Activated CD4-positive, alpha-beta T cell treated with anti-CD3 and anti-CD28 coated beads for 36 hours (primary cell): Measurements from ENCODE around the gene RNU1-4. TPM values are rescaled to one million over a fixed set of nuclear protein-coding genes. Genes with fewer than 3 reads are reported as not detected.
"Not testable (repeated sequence)": the region's sequence is repeated elsewhere in the genome, so short reads cannot be mapped to it uniquely, and the experiment has no call there.

Source experiments
- ATAC-seq: fragments of 200-7000 bp; cut with Tn5 transposase; one replicate; pipeline ENCODE4 v1.10.0; 2021; ENCODE audit warnings: mild to moderate bottlenecking, moderate library complexity
- CTCF ChIA-PET: fragments of 350-600 bp; sonication (Branson Sonifier 250); formaldehyde crosslinking; loops from one replicate; lab custom pipeline; 2021; ENCODE audit warnings: antibody characterized with exemption; lab: Charles Lee
- POLR2A ChIA-PET: fragments of 350-600 bp; sonication (Branson Sonifier 250); formaldehyde crosslinking; loops from one replicate; lab custom pipeline; 2021; ENCODE audit warnings: antibody characterized with exemption, inconsistent platforms; lab: Charles Lee
- DNase-seq: peaks from one replicate; pipeline ENCODE4 v3.0.0-alpha.2; 2020
- H3K27ac Mint-ChIP-seq: one replicate; pipeline ENCODE4 v1.8.0; 2021; ENCODE audit warnings: mixed read lengths
- H3K27me3 Mint-ChIP-seq: one replicate; pipeline ENCODE4 v1.8.0; 2021; ENCODE audit warnings: mixed read lengths
- H3K36me3 Mint-ChIP-seq: one replicate; pipeline ENCODE4 v1.8.0; 2021; ENCODE audit warnings: low read depth, mixed read lengths
- H3K4me1 Mint-ChIP-seq: one replicate; pipeline ENCODE4 v1.8.0; 2021; ENCODE audit warnings: mixed read lengths
- H3K4me3 Mint-ChIP-seq: one replicate; pipeline ENCODE4 v1.8.0; 2021; ENCODE audit warnings: mild to moderate bottlenecking, moderate library complexity, mixed read lengths
- H3K9me3 Mint-ChIP-seq: one replicate; pipeline ENCODE4 v1.8.0; 2021; ENCODE audit warnings: low read depth, mixed read lengths
- intact Hi-C, 2 experiments: fragments of 100-400 bp; cut with DNase I in 1 of 2; cut with micrococcal nuclease in 1 of 2; formaldehyde crosslinking; loops; one replicate each; pipeline versions ENCODE4 v1.14.2 to v1.15.1; 2022 to 2024; cut with DNase I, micrococcal nuclease
- total RNA-seq, 2 experiments: library from RNA; stranded (reverse); gene quantifications; one replicate each; pipeline ENCODE4 v1.2.3, GENCODE V29; 2021

The RNU1-4 gene
- 1,000 to 10,000 TPM; 1,573 to 2,291 TPM for total RNA-seq

- ATAC-seq, result peak; percentile 100
- H3K9me3 Mint-ChIP-seq, H3K4me3 Mint-ChIP-seq, POLR2A ChIA-PET, H3K36me3 Mint-ChIP-seq, CTCF ChIA-PET, intact Hi-C loops, H3K27me3 Mint-ChIP-seq, H3K4me1 Mint-ChIP-seq, H3K27ac Mint-ChIP-seq, DNase-seq: not testable (repeated sequence)
Measured at GRCh38 chr1:16740047-16740964, at the start of gene RNU1-4. Gene RNU1-4, plus strand, starts transcription at chr1:16740516.

- H3K4me1 Mint-ChIP-seq, POLR2A ChIA-PET, H3K36me3 Mint-ChIP-seq, ATAC-seq, H3K27me3 Mint-ChIP-seq, H3K9me3 Mint-ChIP-seq, intact Hi-C loops, H3K4me3 Mint-ChIP-seq, DNase-seq, H3K27ac Mint-ChIP-seq: not testable (repeated sequence)
- CTCF ChIA-PET, result interaction anchor here (0.7 to 1.6 kb wide), 4 partner anchors 9 to 197 kb away, joined by 3 to 4 read pairs (median 4); no protein-coding TSS in a partner anchor
Measured at GRCh38 chr1:16690971-16691682, 49.2 kb upstream of the RNU1-4 start.

GRCh38 chr1:16692283-16692682 is 48.0 kb upstream of the RNU1-4 start:
- ATAC-seq, intact Hi-C loops, H3K27ac Mint-ChIP-seq, POLR2A ChIA-PET, H3K36me3 Mint-ChIP-seq, H3K4me3 Mint-ChIP-seq, H3K4me1 Mint-ChIP-seq, H3K9me3 Mint-ChIP-seq, DNase-seq, H3K27me3 Mint-ChIP-seq: not testable (repeated sequence)
- CTCF ChIA-PET, result interaction anchor here (1.0 kb wide), 1 partner anchor 68 kb away, joined by 3 read pairs; no protein-coding TSS in a partner anchor

DNA sequence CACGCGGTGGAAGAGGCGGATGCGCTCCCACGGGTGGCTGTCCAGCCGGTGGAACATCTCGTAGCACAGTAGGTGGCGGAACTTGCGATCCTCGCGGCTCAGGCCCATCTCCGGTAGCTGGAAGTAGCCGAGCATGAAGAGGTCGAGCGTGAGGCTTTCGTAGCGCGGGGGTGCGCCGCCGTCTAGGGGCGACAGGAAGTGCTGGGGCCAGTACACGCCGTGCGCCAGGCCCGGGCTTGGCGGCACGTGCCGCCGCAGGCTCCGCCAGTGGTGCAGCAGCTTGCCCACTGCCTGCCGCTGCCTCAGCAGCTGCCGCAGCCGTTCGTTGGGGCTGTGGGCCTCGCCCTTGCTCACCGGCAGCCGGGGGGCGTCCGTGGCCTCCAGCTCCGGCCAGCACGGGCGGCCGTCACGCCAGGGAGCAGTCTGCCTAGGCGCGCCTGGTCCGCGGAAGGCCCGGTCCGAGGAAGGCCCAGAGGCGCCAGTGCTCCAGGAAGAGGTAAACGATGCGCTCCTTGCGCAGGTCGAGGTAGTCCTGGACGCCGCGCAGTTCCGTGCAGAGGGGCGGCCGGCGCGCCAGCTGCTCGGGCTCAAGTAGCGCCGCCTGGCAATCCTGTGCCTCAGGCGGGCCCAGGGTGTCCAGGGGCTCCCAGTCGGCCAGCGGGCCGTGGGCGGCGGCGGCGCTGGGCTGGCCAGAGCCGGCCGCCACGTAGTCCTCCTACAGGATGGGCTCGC is 47.4 kb upstream of the RNU1-4 start:
- H3K4me1 Mint-ChIP-seq, H3K27ac Mint-ChIP-seq, H3K9me3 Mint-ChIP-seq, H3K4me3 Mint-ChIP-seq, H3K27me3 Mint-ChIP-seq, H3K36me3 Mint-ChIP-seq, intact Hi-C loops: not testable (repeated sequence)
- CTCF ChIA-PET, result interaction anchor here (0.6 to 1.9 kb wide), 3 partner anchors 14 to 68 kb away, joined by 3 to 9 read pairs (median 3); no protein-coding TSS in a partner anchor
- POLR2A ChIA-PET, result interaction anchor here (0.6 to 1.5 kb wide), 2 partner anchors 212 to 346 kb away, joined by 3 to 4 read pairs; no protein-coding TSS in a partner anchor
- ATAC-seq (peak; percentile 30), DNase-seq (peak; percentile 17)

- ATAC-seq, result peak; percentile 31
- POLR2A ChIA-PET, result interaction anchor here (0.6 to 1.5 kb wide), 2 partner anchors 212 to 345 kb away, joined by 3 to 4 read pairs; no protein-coding TSS in a partner anchor
Measured at GRCh38 chr1:16693449-16694307, 46.6 kb upstream of the RNU1-4 start.

GRCh38 chr1:16694308-16694702 is 46.0 kb upstream of the RNU1-4 start:
- intact Hi-C loops, H3K9me3 Mint-ChIP-seq, H3K4me1 Mint-ChIP-seq, DNase-seq, ATAC-seq, H3K4me3 Mint-ChIP-seq, POLR2A ChIA-PET, H3K27ac Mint-ChIP-seq, H3K36me3 Mint-ChIP-seq: not testable (repeated sequence)
- H3K27me3 Mint-ChIP-seq, result peaks cover 12% of the 10 kb centered on the region
- CTCF ChIA-PET, result interaction anchor here (1.1 to 1.9 kb wide), 3 partner anchors 8 to 13 kb away, joined by 3 to 9 read pairs (median 4); no protein-coding TSS in a partner anchor

More at GRCh38 chr1:16693449-16694307, 46.6 kb upstream of the RNU1-4 start:
- H3K4me1 Mint-ChIP-seq, H3K36me3 Mint-ChIP-seq, H3K9me3 Mint-ChIP-seq, intact Hi-C loops, H3K4me3 Mint-ChIP-seq, H3K27ac Mint-ChIP-seq: not testable (repeated sequence)
- CTCF ChIA-PET, result interaction anchor here (0.6 to 1.9 kb wide), 4 partner anchors 9 to 34 kb away, joined by 3 to 9 read pairs (median 4); no protein-coding TSS in a partner anchor
- DNase-seq, result peak; percentile 4
- peaks cover 12% of the 10 kb centered on the region for H3K27me3 Mint-ChIP-seq

- ChIA-PET POLR2A (interaction anchor here (0.6 kb wide), 1 partner anchor 61 kb away, joined by 3 read pairs; no protein-coding TSS in a partner anchor), CTCF (interaction anchor here (0.7 to 2.4 kb wide), 5 partner anchors 8 to 14 kb away, joined by 3 to 17 read pairs (median 5); no protein-coding TSS in a partner anchor)
- H3K27ac Mint-ChIP-seq, H3K4me3 Mint-ChIP-seq, H3K4me1 Mint-ChIP-seq, intact Hi-C loops, H3K9me3 Mint-ChIP-seq, H3K36me3 Mint-ChIP-seq, ATAC-seq: not testable (repeated sequence)
- peak; percentile 32 for DNase-seq
- H3K27me3 Mint-ChIP-seq, result peaks cover 12% of the 10 kb centered on the region
Measured at GRCh38 chr1:16696507-16697150, 43.7 kb upstream of the RNU1-4 start.

DNA sequence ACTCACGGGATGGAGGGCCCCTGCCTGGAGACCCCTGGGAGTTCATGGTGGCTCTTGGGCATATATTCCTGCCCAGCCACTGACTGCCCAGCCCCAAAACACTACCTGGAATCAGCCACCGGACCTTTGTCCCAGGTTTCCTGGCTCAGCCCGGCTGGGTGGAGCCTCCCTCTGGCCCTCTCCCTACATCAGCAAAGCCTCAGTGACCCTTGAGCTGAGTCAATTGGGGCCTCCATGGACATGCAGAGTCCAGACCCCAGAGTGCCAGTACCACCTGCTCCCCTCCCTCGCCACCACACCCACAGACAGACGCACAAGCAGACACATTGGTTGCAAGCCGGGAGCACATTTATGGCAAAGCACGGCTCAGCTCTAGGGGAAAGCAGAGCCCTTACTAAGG is 43.2 kb upstream of the RNU1-4 start:
- H3K9me3 Mint-ChIP-seq, H3K4me1 Mint-ChIP-seq, ATAC-seq, DNase-seq, H3K27ac Mint-ChIP-seq, H3K36me3 Mint-ChIP-seq, H3K4me3 Mint-ChIP-seq, intact Hi-C loops: not testable (repeated sequence)
- CTCF ChIA-PET, result interaction anchor here (2.4 kb wide), 1 partner anchor 11 kb away, joined by 17 read pairs; no protein-coding TSS in a partner anchor
- POLR2A ChIA-PET, result interaction anchor here (0.6 kb wide), 2 partner anchors 62 to 304 kb away, joined by 3 read pairs; no protein-coding TSS in a partner anchor
- H3K27me3 Mint-ChIP-seq, result peaks cover 12% of the 10 kb centered on the region

DNA sequence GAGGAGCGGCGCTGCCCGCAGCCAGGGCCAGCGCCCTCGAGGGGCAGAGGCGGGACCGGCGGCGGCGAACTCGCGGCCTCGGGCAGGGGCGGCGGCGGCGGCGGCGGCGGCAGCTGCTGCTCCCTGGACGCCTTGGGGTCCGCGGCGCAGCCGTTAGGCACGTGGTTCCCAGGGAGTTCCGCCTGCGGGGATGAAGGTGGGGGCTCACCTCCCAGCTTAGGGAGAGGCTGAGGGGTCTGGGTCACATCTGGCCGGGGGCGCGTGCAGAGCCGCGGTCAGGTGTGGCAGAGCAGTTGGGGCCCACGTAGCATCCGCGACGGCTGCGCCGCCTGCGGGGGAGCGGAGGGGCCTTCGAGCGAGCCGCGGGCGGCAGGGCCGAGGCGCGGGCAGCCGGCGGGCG is 40.9 kb upstream of the RNU1-4 start:
- peak; percentile 21 for DNase-seq
- H3K27ac Mint-ChIP-seq, ATAC-seq, H3K4me1 Mint-ChIP-seq, H3K9me3 Mint-ChIP-seq, H3K36me3 Mint-ChIP-seq, H3K4me3 Mint-ChIP-seq, POLR2A ChIA-PET, intact Hi-C loops: not testable (repeated sequence)
- peaks cover 16% of the 10 kb centered on the region for H3K27me3 Mint-ChIP-seq
- CTCF ChIA-PET, result interaction anchor here (0.6 to 4.1 kb wide), 9 partner anchors 8 to 87 kb away, joined by 3 to 23 read pairs (median 4); no protein-coding TSS in a partner anchor
